GM19438 (cell line): ENCODE results near the gene TNFRSF21.
"Not testable (repeated sequence)": the region's sequence is repeated elsewhere in the genome, so short reads cannot be mapped to it uniquely, and the experiment has no call there.

Experiments
- ATAC-seq: cut with Tn5 transposase; IDR thresholded peaks from one replicate; pipeline ENCODE4 v1.9.1; 2021; ENCODE audit warnings: low read depth; ENCODE audit not compliant: unreplicated experiment

Gene TNFRSF21

DNA sequence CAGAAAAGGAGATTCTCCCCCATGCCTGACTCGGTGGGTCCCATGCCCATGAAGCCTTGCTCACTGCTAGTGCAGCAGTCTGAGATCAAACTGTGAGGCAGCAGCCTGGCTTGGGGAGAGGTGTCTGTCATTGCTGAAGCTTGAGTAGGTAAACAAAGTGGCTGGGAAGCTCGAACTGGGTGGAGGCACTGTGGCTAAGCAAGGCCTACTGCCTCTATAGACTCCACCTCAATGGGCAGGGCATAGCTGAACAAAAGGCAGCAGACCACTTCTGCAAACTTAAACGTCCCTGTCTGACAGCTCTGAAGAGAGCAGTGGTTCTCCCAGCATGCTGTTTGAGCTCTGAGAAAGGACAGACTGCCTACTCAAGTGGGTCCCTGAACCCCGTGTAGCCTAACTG, 18.4 kb upstream of the TNFRSF21 start:
- ATAC-seq = not testable (repeated sequence)

- no peak for ATAC-seq
Observed at GRCh38 chr6:47323887-47324286, 14.2 kb upstream of the TNFRSF21 start.

- no peak for ATAC-seq
Observed at GRCh38 chr6:47323321-47323720, 13.6 kb upstream of the TNFRSF21 start.

DNA sequence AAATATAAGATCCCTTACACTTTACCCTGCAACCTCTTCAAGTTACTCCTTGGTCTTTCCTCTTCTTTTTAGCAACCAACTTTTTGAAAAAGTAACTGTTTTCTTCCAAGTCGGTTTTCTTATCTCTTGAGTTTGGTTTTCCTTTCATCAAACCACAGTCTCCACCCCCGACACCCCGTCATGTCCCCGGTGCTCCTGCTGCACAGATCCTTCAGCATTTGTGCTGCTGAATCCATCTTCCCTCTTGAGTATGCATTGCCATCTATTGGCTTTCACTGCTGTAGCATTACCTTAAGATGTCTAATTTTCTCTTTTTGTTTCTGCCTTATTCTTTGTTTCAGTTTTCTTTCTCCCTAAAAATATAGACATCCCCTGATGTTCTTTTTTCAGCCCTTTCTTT, 11.9 kb upstream of the TNFRSF21 start:
- ATAC-seq = no peak

DNA sequence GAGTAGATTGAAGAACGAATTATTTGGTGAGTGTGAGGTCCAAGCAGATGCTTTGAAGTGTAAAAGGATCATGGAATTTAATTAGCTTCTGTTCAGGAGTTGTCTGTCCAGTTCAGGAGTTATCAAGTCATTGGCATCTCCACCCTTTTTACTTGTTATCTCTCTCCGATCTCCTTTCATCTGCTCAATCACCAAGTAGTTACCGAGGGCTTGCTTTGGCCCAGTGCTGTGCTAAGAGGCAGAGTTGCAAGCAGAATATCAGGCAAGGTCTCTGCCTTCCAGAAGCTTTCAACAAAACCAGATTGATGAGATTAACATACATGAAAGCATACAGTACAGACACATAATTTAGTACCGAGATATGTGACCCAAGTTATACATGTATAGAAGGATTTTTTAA, 10.2 kb upstream of the TNFRSF21 start:
- no peak for ATAC-seq

DNA sequence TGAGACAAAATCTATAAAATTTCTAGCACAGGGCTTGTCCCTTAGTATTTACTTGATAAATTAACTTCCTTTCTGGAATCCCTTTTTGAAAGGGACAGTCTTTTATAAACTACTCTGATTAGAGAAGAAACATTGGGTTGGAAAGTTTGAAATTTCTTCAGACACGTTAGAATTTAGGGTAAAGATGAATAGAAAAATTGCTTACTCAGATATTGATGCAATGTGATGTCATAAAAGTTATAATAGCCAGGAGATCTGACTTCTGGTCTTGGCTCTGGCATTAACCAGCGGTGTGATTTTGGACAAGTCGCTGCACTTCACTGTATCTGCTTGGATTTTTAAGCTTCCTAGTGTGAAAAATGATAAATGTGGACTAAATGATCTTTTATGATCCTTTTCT, 9.7 kb upstream of the TNFRSF21 start:
- no peak for ATAC-seq

DNA sequence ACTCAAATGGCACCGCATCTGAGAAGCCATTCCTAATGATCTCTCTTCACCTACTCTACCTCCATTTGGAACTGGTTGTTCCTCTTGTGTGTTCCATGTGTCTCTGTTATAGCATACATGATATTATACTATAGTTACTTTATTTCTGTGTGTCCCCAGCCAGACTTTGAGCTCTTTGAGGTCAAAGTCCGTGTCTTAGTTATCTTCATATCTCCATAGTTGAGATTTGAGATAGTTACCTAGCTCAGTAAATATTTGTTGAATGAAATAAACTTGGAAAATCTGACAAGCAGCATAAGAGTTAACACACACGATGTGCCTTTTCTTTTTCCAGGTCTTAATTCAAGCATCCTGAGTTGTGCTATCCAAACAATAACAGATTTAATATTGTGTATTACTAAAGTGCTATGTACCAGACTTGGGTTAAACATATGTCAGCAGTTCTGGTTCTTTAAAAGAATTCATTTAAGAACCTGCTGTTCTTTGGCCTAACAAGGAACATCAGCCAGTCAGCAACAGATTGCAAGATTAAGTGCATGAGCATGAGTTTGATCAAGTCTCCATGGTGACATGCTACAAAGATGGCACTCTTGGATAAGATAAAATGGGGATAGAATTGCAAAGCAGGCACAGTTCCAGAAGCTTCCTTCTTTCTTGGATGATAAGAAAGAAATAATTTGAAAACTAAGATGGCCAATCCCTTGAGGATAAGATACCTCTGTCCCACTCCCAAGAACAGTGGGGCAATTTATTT, 8.7 kb upstream of the TNFRSF21 start:
- no peak for ATAC-seq

DNA sequence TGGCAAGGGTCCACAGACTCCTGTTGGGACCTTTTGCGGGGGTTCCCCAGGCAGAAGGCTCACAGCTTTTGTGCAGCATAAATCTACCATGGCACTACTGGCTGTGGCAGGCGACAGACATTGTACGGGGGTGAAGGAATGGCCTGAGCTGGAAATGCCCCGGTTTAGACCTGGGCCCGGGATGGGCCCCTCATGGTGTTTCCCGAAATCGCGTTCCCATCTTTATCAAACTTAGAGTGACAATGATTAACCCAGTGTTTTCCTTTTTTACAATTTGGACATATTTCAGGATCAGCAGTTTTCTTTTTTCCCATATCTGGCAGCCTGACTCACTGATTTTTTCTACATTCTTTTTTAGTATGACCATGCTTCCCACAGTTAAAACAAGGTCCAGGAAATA, 5.5 kb upstream of the TNFRSF21 start:
- ATAC-seq = not testable (repeated sequence)

DNA sequence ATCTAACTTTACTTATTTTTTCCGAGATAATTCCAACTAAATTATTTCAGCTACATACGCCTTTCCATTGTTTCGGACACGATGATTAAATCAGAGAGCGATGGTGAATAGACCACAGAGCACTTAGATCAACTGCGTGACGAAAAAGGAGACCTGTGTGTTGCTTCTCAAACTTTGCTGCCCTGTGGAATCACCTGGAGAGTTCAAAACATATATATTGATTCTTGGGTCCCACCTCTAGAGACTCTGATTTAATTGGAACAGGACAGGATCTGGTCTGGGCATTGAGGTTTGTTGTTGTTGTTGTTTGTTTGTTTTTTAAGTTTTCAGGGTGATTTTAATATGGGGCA, 401 bp upstream of the TNFRSF21 start:
- no peak for ATAC-seq

DNA sequence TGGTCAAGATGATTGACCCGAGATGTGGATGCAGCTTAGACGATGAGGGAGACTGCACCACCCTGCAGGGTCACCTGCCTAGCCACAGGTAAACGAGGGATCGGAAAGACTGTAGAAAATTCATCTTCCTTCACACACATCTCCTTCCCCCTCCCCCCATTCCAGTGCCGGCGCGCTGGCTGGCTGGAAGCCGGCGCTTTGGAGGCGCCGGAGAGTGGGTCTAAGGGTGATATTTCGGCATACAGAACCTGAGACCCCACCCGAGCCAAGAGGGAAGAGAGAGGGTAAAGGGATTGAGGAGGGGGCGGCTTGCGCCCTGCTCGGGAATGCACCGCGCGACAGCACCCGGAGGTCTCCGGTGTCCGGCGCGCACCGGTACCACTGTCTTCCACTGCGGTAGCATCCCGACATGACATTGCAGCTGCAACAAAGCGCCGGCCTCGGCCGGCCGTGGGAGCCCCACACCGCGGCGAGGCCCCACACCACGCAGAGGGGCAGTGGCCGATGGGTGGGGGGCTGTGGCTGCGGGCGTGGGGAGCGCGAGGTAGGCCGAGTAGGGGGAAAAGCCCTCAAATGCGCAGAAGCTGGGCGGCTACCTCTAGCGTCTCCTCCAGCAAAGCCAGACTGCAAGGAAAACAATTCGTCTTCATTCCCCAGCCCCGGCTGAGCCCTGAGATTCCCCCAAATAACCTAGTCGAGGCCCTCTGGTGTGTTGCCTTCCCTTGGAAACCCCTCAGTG, 984 bp downstream of the TNFRSF21 start:
- ATAC-seq = peak; percentile 34

DNA sequence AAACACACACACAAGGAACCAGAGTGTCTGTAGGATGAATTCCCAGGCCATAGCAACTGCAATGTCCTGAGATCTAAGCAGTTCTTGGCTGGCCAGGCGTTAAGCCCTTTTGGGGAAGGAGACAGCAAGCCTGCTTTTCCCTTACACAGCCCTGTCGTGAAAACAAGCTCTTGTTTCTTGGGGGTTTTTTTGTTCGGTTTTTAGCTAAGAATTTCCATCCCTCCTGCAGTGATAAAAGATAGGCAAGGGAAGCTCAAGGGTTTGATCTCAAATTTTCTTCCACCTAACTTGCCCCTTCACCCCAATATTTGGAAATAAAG, 1.5 kb downstream of the TNFRSF21 start:
- no peak for ATAC-seq

DNA sequence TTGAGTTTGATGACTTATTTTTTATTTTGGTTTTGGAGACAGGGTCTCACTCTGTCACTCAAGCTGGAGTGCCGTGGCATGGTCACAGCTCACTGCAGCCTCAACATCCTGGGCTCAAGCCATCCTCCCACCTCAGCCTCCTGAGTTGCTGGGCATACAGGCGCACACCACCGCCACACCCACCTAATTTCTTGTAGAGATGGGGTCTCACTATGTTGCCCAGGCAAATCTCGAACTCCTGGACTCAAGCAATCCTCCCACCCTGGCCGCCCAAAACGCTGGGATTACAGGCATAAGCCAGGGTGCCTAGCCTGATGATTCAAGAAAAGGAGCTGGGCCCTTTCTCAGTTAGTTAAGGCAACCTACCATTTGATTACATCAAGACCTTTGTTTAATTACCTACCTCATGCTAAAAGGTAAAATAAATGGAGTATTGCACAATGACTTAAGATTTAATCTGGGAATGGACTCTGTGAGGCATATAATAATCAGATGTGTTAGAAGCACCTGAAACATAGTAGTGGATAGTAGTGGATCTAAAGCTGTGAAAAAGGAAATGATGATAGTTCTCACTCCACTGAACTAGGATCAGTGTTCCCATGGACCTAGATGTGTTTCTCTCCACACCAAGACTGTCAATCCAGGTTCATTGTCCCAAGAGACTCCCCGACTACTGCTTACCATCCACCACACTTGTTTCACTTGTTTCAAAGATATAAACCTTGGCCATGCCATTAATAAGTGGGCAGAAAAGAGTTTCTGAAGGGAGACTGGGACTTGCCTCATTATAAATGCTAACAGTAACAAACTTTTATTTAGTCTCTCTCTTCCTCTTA, 2.1 kb downstream of the TNFRSF21 start:
- no peak for ATAC-seq

DNA sequence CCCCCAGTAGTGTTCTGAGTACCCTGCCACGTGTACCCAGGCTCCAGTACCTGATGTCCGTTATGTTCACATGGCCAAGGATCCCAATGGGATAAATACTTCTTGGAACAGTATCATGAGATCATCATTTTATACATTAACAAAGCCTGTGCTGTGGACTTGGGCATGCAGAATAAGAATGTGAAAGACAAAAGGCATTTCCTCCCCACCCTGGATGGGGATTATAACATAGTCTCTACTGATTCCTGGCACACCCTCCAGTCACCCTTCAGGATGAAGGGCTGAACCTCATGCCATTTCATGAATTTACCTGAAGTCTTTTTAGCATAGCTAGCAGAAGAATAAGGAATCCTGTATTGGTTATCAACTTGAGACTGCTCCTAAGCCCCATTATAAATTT, 2.8 kb downstream of the TNFRSF21 start:
- no peak for ATAC-seq

DNA sequence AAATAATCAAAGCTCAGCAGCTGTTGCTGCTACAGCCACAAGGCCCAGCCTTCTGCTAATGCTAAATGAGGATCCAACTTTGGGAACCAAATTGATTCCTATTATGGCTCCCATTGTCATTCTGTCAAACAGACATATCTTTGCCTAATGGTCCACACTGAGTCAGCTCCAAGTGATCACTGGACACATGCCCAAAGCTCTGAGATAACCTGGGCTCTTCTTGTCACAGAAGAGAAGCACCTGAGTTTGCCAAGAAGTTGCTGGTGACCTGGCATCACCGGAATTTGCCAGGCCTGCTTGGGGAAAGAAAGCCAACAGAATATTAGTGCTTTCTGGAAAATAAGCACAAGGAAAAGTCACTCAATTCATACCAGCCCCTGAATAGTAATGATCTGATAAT, 5.8 kb downstream of the TNFRSF21 start:
- ATAC-seq = no peak

DNA sequence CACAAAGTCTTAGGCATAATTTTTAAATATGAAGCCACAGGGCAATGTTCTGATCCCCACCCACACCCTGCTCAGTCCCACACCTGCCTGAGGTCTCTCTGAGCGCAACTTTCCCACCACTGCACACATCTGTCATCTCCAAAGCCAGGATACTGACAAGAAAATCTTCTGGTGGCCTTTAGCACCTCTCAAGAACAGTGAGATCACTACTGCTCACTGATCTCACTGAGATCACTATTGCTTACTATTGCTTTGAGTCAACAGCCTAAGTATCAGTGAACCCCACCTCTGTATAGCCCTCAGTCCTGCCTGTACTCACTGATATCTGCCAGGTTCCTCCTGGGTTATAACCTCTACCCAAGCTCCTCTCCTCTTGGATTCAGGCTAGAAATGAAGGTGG, 6.4 kb downstream of the TNFRSF21 start:
- ATAC-seq = no peak

- ATAC-seq = peak; percentile 64
Observed at GRCh38 chr6:47302043-47302442, 7.7 kb downstream of the TNFRSF21 start.

- no peak for ATAC-seq
Observed at GRCh38 chr6:47301441-47301840, 8.3 kb downstream of the TNFRSF21 start.

- ATAC-seq = no peak
Observed at GRCh38 chr6:47300417-47300816, 9.3 kb downstream of the TNFRSF21 start.

DNA sequence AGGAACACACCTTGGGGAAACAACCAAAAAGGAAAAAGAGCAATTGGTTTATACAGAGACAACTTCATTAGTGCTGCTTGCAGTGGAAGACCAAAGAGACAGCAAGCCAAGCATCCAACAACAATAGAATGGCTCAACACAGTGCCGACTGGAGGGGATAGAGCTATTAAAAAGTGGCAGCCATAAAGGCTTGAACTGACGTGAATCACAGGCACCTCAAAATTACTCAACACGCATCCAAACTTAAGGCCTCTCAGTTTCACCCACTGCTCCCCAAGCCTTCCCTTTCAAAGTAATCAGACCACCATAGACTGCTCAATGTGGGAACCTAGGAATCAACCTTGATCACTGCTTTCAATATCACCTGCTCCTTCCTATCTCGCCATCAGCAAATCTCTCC, 9.7 kb downstream of the TNFRSF21 start:
- ATAC-seq = no peak

- no peak for ATAC-seq
Observed at GRCh38 chr6:47298475-47298874, 11.2 kb downstream of the TNFRSF21 start.

- ATAC-seq = no peak
Observed at GRCh38 chr6:47294990-47295389, 14.7 kb downstream of the TNFRSF21 start.

DNA sequence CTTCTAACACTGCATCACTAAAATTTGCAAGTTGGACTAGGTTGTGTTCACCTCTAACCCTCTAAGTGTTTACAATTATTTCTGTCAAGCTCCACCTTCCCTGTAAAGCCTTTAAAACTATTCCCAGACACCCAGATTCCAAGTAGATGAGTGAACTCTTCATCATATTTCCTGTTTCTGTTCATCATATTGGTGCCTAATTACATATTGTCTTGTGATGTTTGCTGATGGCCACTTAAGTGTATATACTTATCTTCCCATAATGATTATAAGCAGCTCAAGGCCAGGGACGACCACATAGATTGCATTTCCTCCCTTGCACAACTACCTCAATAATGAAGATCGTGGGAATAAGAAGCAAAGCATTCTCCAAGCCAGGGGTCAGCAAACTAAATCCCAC, 16.8 kb downstream of the TNFRSF21 start:
- ATAC-seq = no peak
